GM12878 (cell line): ENCODE measurements around the gene MS4A6E. TPM values are rescaled to one million over a fixed set of nuclear protein-coding genes. Genes with fewer than 3 reads are reported as not detected.

Experiments used
- ATF2 ChIP-seq: IDR thresholded peaks from 2 replicates; pipeline ENCODE4 v1.6.1; 2012; ENCODE audit warnings: low read length, inconsistent platforms
- BCL11A ChIP-seq: IDR thresholded peaks from 2 replicates; pipeline ENCODE4 v1.6.1; 2011; ENCODE audit warnings: low read depth, low read length
- BCLAF1 ChIP-seq: fragments of 450-650 bp; IDR thresholded peaks from 2 replicates; pipeline ENCODE4 v1.6.1; 2017; ENCODE audit warnings: antibody characterized with exemption, mild to moderate bottlenecking, moderate library complexity
- CEBPZ ChIP-seq: fragments of 150-350 bp; IDR thresholded peaks from 2 replicates; pipeline ENCODE4 v1.6.1; 2016; ENCODE audit warnings: low read depth, low read length
- CHD2 ChIP-seq: IDR thresholded peaks from 2 replicates; pipeline ENCODE4 v1.6.1; 2011; ENCODE audit warnings: low read depth, low read length, improper control_type of control experiment, borderline replicate concordance
- FOXK2 ChIP-seq: fragments of 450-650 bp; IDR thresholded peaks from 2 replicates; pipeline ENCODE4 v1.6.1; 2017; ENCODE audit warnings: mild to moderate bottlenecking, moderate library complexity
- IKZF2 ChIP-seq, 2 experiments: fragments of 450-650 bp; IDR thresholded peaks; 2 replicates each; pipeline ENCODE4 v1.6.1; 2017; ENCODE audit warnings: mild to moderate bottlenecking in 2 of 2, moderate library complexity in 2 of 2
- IRF4 ChIP-seq: IDR thresholded peaks from 2 replicates; pipeline ENCODE4 v1.6.1; 2011; ENCODE audit warnings: low read depth, low read length
- KLF5 ChIP-seq: fragments of 450-650 bp; IDR thresholded peaks from 2 replicates; pipeline ENCODE4 v1.6.1; 2014; ENCODE audit warnings: mild to moderate bottlenecking; ENCODE audit not compliant: partially characterized antibody
- MLLT1 ChIP-seq: fragments of 450-650 bp; IDR thresholded peaks from 2 replicates; pipeline ENCODE4 v1.6.1; 2016; ENCODE audit warnings: mild to moderate bottlenecking
- MYC ChIP-seq: IDR thresholded peaks from 2 replicates; pipeline ENCODE4 v1.6.1; 2011; ENCODE audit warnings: mild to moderate bottlenecking, low read length, moderate library complexity, inconsistent platforms; ENCODE audit not compliant: insufficient read depth, insufficient replicate concordance, insufficient read length, severe bottlenecking
- NFXL1 ChIP-seq: fragments of 450-650 bp; IDR thresholded peaks from 2 replicates; pipeline ENCODE4 v1.6.1; 2017; ENCODE audit warnings: antibody characterized with exemption, mild to moderate bottlenecking, borderline replicate concordance
- PAX8 ChIP-seq: fragments of 450-650 bp; IDR thresholded peaks from 2 replicates; pipeline ENCODE4 v1.6.1; 2017; ENCODE audit warnings: mild to moderate bottlenecking, moderate library complexity
- POU2F2 ChIP-seq: IDR thresholded peaks from 3 replicates; pipeline ENCODE4 v1.6.1; 2011; ENCODE audit warnings: low read depth, mild to moderate bottlenecking, low read length, borderline replicate concordance
- RUNX3 ChIP-seq: IDR thresholded peaks from 2 replicates; pipeline ENCODE4 v1.6.1; 2012; ENCODE audit warnings: low read length, inconsistent platforms
- SMAD1 ChIP-seq: fragments of 450-650 bp; IDR thresholded peaks from 2 replicates; pipeline ENCODE4 v1.6.1; 2018; ENCODE audit warnings: mild to moderate bottlenecking, low read depth; ENCODE audit not compliant: partially characterized antibody
- SRF ChIP-seq, 2 experiments: IDR thresholded peaks; 2 replicates each; pipeline ENCODE4 v1.6.1; 2011; ENCODE audit warnings: low read depth in 2 of 2, low read length in 2 of 2, mild to moderate bottlenecking in 1 of 2, moderate library complexity in 1 of 2
- SUZ12 ChIP-seq: fragments of 200-600 bp; sonication (generic); IDR thresholded peaks from one replicate; pipeline ENCODE4 v1.6.1; 2018; ENCODE audit warnings: antibody characterized with exemption, mild to moderate bottlenecking; ENCODE audit not compliant: unreplicated experiment
- YBX1 ChIP-seq: fragments of 450-650 bp; IDR thresholded peaks from 2 replicates; pipeline ENCODE4 v1.6.1; 2016; ENCODE audit warnings: antibody characterized with exemption
- ZNF207 ChIP-seq: fragments of 450-650 bp; IDR thresholded peaks from 2 replicates; pipeline ENCODE4 v1.6.1; 2014; ENCODE audit warnings: antibody characterized with exemption, mild to moderate bottlenecking, borderline replicate concordance
- ZNF384 ChIP-seq: IDR thresholded peaks from 2 replicates; pipeline ENCODE4 v1.6.1; 2012; ENCODE audit warnings: low read depth, mild to moderate bottlenecking, low read length, improper control_type of control experiment, borderline replicate concordance
- ZNF622 ChIP-seq: fragments of 450-650 bp; IDR thresholded peaks from 2 replicates; pipeline ENCODE4 v1.6.1; 2017; ENCODE audit warnings: mild to moderate bottlenecking, inconsistent platforms
- polyA plus RNA-seq, 11 experiments: library from polyadenylated mRNA; depleted of rRNA in 4 of 11; unstranded in 6 of 11; stranded (reverse) in 5 of 11; fragments of >200 nt; fragmentation: Nextera tagmentation in 4 of 11; fragmentation: Illumina TruSeq in 1 of 11; extraction: Ambion mirVana in 4 of 11; extraction: Trizol in 1 of 11; gene quantifications; 1 replicate in 1 of 11; 2 replicates in 10 of 11; pipeline versions ENCODE4 v1.2.1 to v1.2.3, GENCODE V29; 2011 to 2016; ENCODE audit warnings: inconsistent platforms in 2 of 11, missing spikeins in 2 of 11, low read depth in 1 of 11
- total RNA-seq, 4 experiments: library from RNA; depleted of rRNA in 3 of 4; stranded (reverse); fragments of >200 nt in 3 of 4; fragmentation: Illumina TruSeq in 1 of 4; extraction: Trizol in 1 of 4; gene quantifications; 2 replicates each; pipeline versions ENCODE4 v1.2.1 to v1.2.3, GENCODE V29; 2013 to 2021

Gene MS4A6E
- total and polyA plus RNA-seq, 10 of the 15 experiments (the other 5 are each of a cell fraction or from before 2014, with no cell fraction given): 0.14 to 0.86 (median 0.47) TPM; not detected in 5

GRCh38 chr11:60389279-60389910, 62.3 kb downstream of the MS4A6E start (continued):
- TF ChIP-seq MLLT1 (no peak), ZNF384 (no peak), CHD2 (0 out of 2 replicates have a peak, but pooled peaks have one; percentile 53), BCL11A (no peak), BCLAF1 (no peak), FOXK2 (no peak), ZNF622 (no peak), SMAD1 (no peak), YBX1 (no peak), SRF (IDR thresholded peaks at IDR 0.05; ENCODE audit: low read depth in 2 of 2, low read length in 2 of 2) (no peak), IRF4 (no peak), KLF5 (no peak), ZNF207 (no peak), ATF2 (peak; percentile 21; the same call in 1 of the 2 replicates), PAX8 (no peak), RUNX3 (peak; percentile 86), POU2F2 (peak; percentile 86; the same call in 2 of the 3 replicates), CEBPZ (no peak), SUZ12 (no peak), IKZF2 (IDR thresholded peaks at IDR 0.05) (peak; percentile 32 to 34; a peak in 2 of 4 replicates), MYC (no peak), NFXL1 (no peak)
